ENCODE data around the gene PTPN6. TPM values are rescaled to one million over a fixed set of nuclear protein-coding genes. Genes with fewer than 3 reads are reported as not detected.

Gene PTPN6
- polyA plus RNA-seq (2011; rRNA removed) = 0.15 and 0.27 TPM in 2 replicates
- 0.14 TPM in 1 of 2 replicates, not detected in the other for polyA minus RNA-seq (2011; rRNA and poly(A)+ RNA removed)

GRCh38 chr12:6950811-6951540, at the start of gene PTPN6:
Gene PTPN6 (plus strand): TSS chr12:6951356. CDS start chr12:6951513, 157 bp downstream.
- no peak for TF ChIP-seq CTCF (IDR thresholded peaks at IDR 0.05; ENCODE audit: insufficient read depth, low read depth, low read length)
- Histone ChIP-seq H3K36me3 (ENCODE audit: control insufficient read depth, insufficient read depth, low read length) (peaks cover 2% of the 10 kb centered on the region), H3K4me3 (ENCODE audit: low read depth, low read length) (no peak within 1 kb of the TSS), H3K27me3 (ENCODE audit: control insufficient read depth, insufficient read depth, low read length) (no peaks in the 10 kb centered on the region)
- ChIA-PET POLR2A (no interaction called here), CTCF (interaction anchor here (0.6 to 2.0 kb wide), 3 partner anchors 11 to 15 kb away, joined by 4 to 5 read pairs (median 4); no protein-coding TSS in a partner anchor)
- DNase-seq (ENCODE audit: low read depth) = no peak

GRCh38 chr12:6902448-6902847, 48.7 kb upstream of the PTPN6 start:
- Histone ChIP-seq H3K27me3 (ENCODE audit: control insufficient read depth, insufficient read depth, low read length) (no peaks in the 10 kb centered on the region), H3K4me3 (ENCODE audit: low read depth, low read length) (no peak overlapping the region), H3K36me3 (ENCODE audit: control insufficient read depth, insufficient read depth, low read length) (no peaks in the 10 kb centered on the region; the same call in 1 of the 2 replicates)
- POLR2A ChIA-PET = interaction anchor here (0.7 kb wide), 1 partner anchor 20 kb away, joined by 3 read pairs; no protein-coding TSS in a partner anchor
- DNase-seq (ENCODE audit: low read depth) = no peak
- TF ChIP-seq CTCF (IDR thresholded peaks at IDR 0.05; ENCODE audit: insufficient read depth, low read depth, low read length) = no peak
- CTCF ChIA-PET = interaction anchor here (0.8 to 1.9 kb wide), 3 partner anchors 11 to 30 kb away, joined by 3 to 10 read pairs (median 4); no protein-coding TSS in a partner anchor

- no peak for DNase-seq (ENCODE audit: low read depth)
- CTCF ChIA-PET = no interaction called here
- H3K27me3 ChIP-seq (ENCODE audit: control insufficient read depth, insufficient read depth, low read length) = no peaks in the 10 kb centered on the region
- no peaks in the 10 kb centered on the region; the same call in 1 of the 2 replicates for H3K36me3 ChIP-seq (ENCODE audit: control insufficient read depth, insufficient read depth, low read length)
- POLR2A ChIA-PET = interaction anchor here (0.6 kb wide), 1 partner anchor 31 kb away, joined by 7 read pairs; the partner anchor contains the start of gene SPSB2
- no peak for TF ChIP-seq CTCF (IDR thresholded peaks at IDR 0.05; ENCODE audit: insufficient read depth, low read depth, low read length)
- no peak overlapping the region for H3K4me3 ChIP-seq (ENCODE audit: low read depth, low read length)
Measured at GRCh38 chr12:6903722-6904121, 47.4 kb upstream of the PTPN6 start.

GRCh38 chr12:6904280-6905276, 46.6 kb upstream of the PTPN6 start, which contains the start of gene LRRC23:
Gene LRRC23 (plus strand): TSS chr12:6904822. CDS start chr12:6905634, 812 bp downstream.
- TF ChIP-seq CTCF (IDR thresholded peaks at IDR 0.05; ENCODE audit: insufficient read depth, low read depth, low read length) = no peak
- POLR2A ChIA-PET = interaction anchor here (0.6 kb wide), 1 partner anchor 32 kb away, joined by 7 read pairs; the partner anchor contains the start of gene SPSB2
- Histone ChIP-seq H3K27me3 (ENCODE audit: control insufficient read depth, insufficient read depth, low read length) (no peaks in the 10 kb centered on the region), H3K4me3 (ENCODE audit: low read depth, low read length) (peak within 1 kb of the TSS; percentile 58), H3K36me3 (ENCODE audit: control insufficient read depth, insufficient read depth, low read length) (no peaks in the 10 kb centered on the region; the same call in 1 of the 2 replicates)
- DNase-seq (ENCODE audit: low read depth) = peak; percentile 73
- CTCF ChIA-PET = interaction anchor here (0.6 to 2.2 kb wide), 7 partner anchors 13 to 1486 kb away, joined by 3 to 12 read pairs (median 5); no protein-coding TSS in a partner anchor

Data from BJ (cell line).